K562 (cell line): ENCODE results near the gene NT5C1A. TPM values are rescaled to one million over a fixed set of nuclear protein-coding genes. Genes with fewer than 3 reads are reported as not detected.

Experiments used
- ATF7 ChIP-seq: fragments of 450-650 bp; IDR thresholded peaks from 2 replicates; pipeline ENCODE4 v1.7.1; 2014; ENCODE audit warnings: mild to moderate bottlenecking, moderate library complexity
- EP300 ChIP-seq: IDR thresholded peaks from 2 replicates; pipeline ENCODE4 v1.6.1; 2012; ENCODE audit warnings: low read length, improper control_type of control experiment
- FOXP1 ChIP-seq: sonication (generic); formaldehyde crosslinking; IDR thresholded peaks from 2 replicates; pipeline ENCODE4 v1.8.0; 2022; ENCODE audit warnings: mild to moderate bottlenecking, missing genetic modification reagents
- GATAD2A ChIP-seq: fragments of 450-650 bp; IDR thresholded peaks from 2 replicates; pipeline ENCODE4 v1.6.1; 2017
- HNRNPUL1 ChIP-seq: fragments of 200-400 bp; formaldehyde crosslinking; IDR thresholded peaks from 2 replicates; pipeline ENCODE4 v1.6.1; 2017; ENCODE audit warnings: low read length
- MTA3 ChIP-seq: fragments of 450-650 bp; formaldehyde crosslinking; IDR thresholded peaks from 2 replicates; pipeline ENCODE4 v1.6.1; 2017; ENCODE audit warnings: mild to moderate bottlenecking, borderline replicate concordance
- PBX2 ChIP-seq, 2 experiments: IDR thresholded peaks in 1 of 2; conservative IDR thresholded peaks in 1 of 2; 2 replicates each; pipeline ENCODE4 v1.6.1; 2016; ENCODE audit warnings: low read depth in 2 of 2, mild to moderate bottlenecking in 1 of 2, missing compliant biosample characterization in 1 of 2, missing genetic modification characterization in 1 of 2, moderate library complexity in 1 of 2
- PHF8 ChIP-seq: fragments of 200-600 bp; sonication (generic); IDR thresholded peaks from 2 replicates; pipeline ENCODE4 v1.6.1; 2012; ENCODE audit warnings: mixed run types, mild to moderate bottlenecking, inconsistent platforms, low read length, moderate library complexity, borderline replicate concordance
- PTTG1 ChIP-seq: fragments of 450-650 bp; IDR thresholded peaks from 2 replicates; pipeline ENCODE4 v1.6.1; 2016; ENCODE audit warnings: low read depth, mild to moderate bottlenecking, missing genetic modification characterization, missing compliant biosample characterization
- SIN3B ChIP-seq: fragments of 450-650 bp; IDR thresholded peaks from 2 replicates; pipeline ENCODE4 v1.6.1; 2017; ENCODE audit warnings: low read depth, mild to moderate bottlenecking, moderate library complexity
- TGIF2 ChIP-seq: sonication (generic); formaldehyde crosslinking; IDR thresholded peaks from 2 replicates; pipeline ENCODE4 v1.8.1; 2022; ENCODE audit warnings: mild to moderate bottlenecking, missing genetic modification reagents, moderate library complexity
- ZBTB1 ChIP-seq: sonication (generic); formaldehyde crosslinking; IDR thresholded peaks from 2 replicates; pipeline ENCODE4 v1.8.1; 2023; ENCODE audit warnings: missing genetic modification reagents, low read depth, mild to moderate bottlenecking, borderline replicate concordance
- ZBTB17 ChIP-seq: fragments of 450-650 bp; formaldehyde crosslinking; IDR thresholded peaks from 2 replicates; pipeline ENCODE4 v1.4.0; 2020; ENCODE audit warnings: mild to moderate bottlenecking
- ZBTB7A ChIP-seq: IDR thresholded peaks from 2 replicates; pipeline ENCODE4 v1.6.1; 2011; ENCODE audit warnings: low read depth, mild to moderate bottlenecking, low read length, moderate library complexity, borderline replicate concordance; ENCODE audit not compliant: control insufficient read depth
- ZNF197 ChIP-seq: fragments of 200-800 bp; sonication (Bioruptor generic); IDR thresholded peaks from 2 replicates; pipeline ENCODE4 v1.6.1; 2016; ENCODE audit warnings: low read depth, missing genetic modification characterization, missing compliant biosample characterization
- ZNF407 ChIP-seq: fragments of 450-650 bp; IDR thresholded peaks from 2 replicates; pipeline ENCODE4 v1.6.1; 2016; ENCODE audit warnings: low read depth
- ZNF644 ChIP-seq: fragments of 200-800 bp; sonication (Bioruptor generic); IDR thresholded peaks from 2 replicates; pipeline ENCODE4 v1.6.1; 2016; ENCODE audit warnings: low read depth, missing genetic modification characterization, missing compliant biosample characterization
- polyA plus RNA-seq, 8 experiments: library from polyadenylated mRNA; depleted of rRNA in 4 of 8; stranded (reverse) in 5 of 8; unstranded in 3 of 8; fragments of >200 nt; fragmentation: Nextera tagmentation in 2 of 8; fragmentation: Illumina TruSeq in 1 of 8; extraction: Ambion mirVana in 2 of 8; extraction: Trizol in 1 of 8; gene quantifications; 2 replicates each; pipeline versions ENCODE4 v1.2.1 to v1.2.3, GENCODE V29; 2011 to 2014; ENCODE audit warnings: inconsistent platforms in 1 of 8, missing spikeins in 1 of 8
- total RNA-seq, 7 experiments: library from RNA; depleted of rRNA in 6 of 7; stranded (reverse); fragments of >200 nt in 6 of 7; fragmentation: Illumina TruSeq in 2 of 7; extraction: Trizol in 2 of 7; gene quantifications; 2 replicates each; pipeline versions ENCODE4 v1.2.1 to v1.2.3, GENCODE V29; 2011 to 2021; ENCODE audit warnings: low replicate concordance in 1 of 7

The NT5C1A gene
- total and polyA plus RNA-seq, 9 of the 15 experiments (the other 6 are each of a cell fraction or from before 2014, with no cell fraction given) = not detected

DNA sequence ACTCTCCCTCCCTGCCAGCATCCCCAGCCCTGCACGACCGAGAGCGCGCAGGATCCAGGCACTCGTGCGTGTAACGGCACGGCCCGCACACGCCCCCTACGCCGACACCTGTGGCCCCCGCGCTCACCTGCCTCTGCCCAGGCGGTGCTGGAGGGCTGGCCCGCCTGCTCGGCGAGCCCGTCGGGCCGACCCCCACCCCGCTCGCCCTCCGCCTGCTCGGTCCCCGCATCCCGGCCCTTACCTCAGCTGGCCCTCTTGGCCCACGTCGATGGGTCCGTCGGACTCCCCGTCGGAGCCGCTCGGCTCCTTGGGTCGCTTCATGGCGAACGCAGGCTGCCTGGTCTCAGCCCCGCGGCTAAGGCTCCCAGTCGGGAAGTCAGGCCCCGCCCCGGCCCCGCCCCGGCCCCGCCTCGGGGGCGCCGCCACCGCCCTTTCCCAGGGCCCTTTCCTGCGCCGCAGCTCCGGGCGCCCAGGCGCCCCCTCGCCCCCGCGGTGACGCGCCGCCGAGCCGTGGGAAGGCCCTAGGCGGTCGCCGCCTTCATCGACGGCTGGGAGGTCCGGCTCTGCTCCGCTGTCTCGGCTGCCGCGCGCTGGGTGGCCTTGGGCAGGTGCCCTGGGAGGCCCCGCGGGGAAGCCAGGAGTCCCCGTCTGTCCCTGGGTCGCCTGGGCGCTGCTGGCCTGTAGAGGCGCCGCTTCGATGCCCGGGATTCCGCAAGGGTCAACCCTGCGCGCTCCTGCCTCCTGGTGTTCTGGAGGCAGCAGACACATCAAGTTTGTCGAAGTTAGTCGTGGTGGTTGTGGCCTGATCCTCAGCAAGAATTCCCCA, 32.4 kb downstream of the NT5C1A start, which contains the start of gene HEYL (continued):
- TF ChIP-seq ZNF407 (no peak), FOXP1 (peak; percentile 47; the same call in 1 of the 2 replicates), MTA3 (peak; percentile 87; the same call in 1 of the 2 replicates), PHF8 (peak; percentile 80; the same call in 1 of the 2 replicates), ZBTB17 (CRISPR knock-in tag) (0 out of 2 replicates have a peak, but pooled peaks have one; percentile 32), GATAD2A (peak; percentile 86), EP300 (no peak), ZBTB1 (CRISPR knock-in tag) (0 out of 2 replicates have a peak, but pooled peaks have one; percentile 24), PTTG1 (tag) (no peak), SIN3B (peak; percentile 79), HNRNPUL1 (no peak), ZNF644 (tag) (no peak), PBX2 (CRISPR knock-in tag; IDR thresholded peaks at IDR 0.05; ENCODE audit: low read depth) (no peak), PBX2 (tag; conservative IDR thresholded peaks at IDR 0.05; ENCODE audit: low read depth) (no peak), ATF7 (peak; percentile 71; the same call in 1 of the 2 replicates), TGIF2 (0 out of 2 replicates have a peak, but pooled peaks have one; percentile 23), ZNF197 (no peak), ZBTB7A (peak; percentile 95)
